ENCODE data around the gene CFL1. TPM values are rescaled to one million over a fixed set of nuclear protein-coding genes. Genes with fewer than 3 reads are reported as not detected.
"Not testable (repeated sequence)": the region's sequence is repeated elsewhere in the genome, so short reads cannot be mapped to it uniquely, and the experiment has no call there.

CFL1 gene
- total and polyA plus RNA-seq, 7 experiments from 2014 or later: 403 to 2,314 (median 802) TPM

- peaks cover 0 to 8% (median 0%) of the 10 kb centered on the region in 3 experiments for H3K9me3 ChIP-seq (ENCODE audit: control insufficient read depth in 2 of 3, low read length in 3 of 3)
- peaks cover 5 to 38% (median 26%) of the 10 kb centered on the region in 5 donors for H3K36me3 Mint-ChIP-seq
- ATAC-seq (no peak), DNase-seq (no peak)
- no peaks in the 10 kb centered on the region for H3K27me3 ChIP-seq (ENCODE audit: control insufficient read depth in 2 of 2, insufficient read depth in 2 of 2, low read length in 2 of 2)
- H3K4me3 ChIP-seq (ENCODE audit: low read length): no peak overlapping the region
- no peaks in the 10 kb centered on the region for H3K27me3 Mint-ChIP-seq
- peaks cover 17 to 41% (median 20%) of the 10 kb centered on the region in 3 experiments for H3K36me3 ChIP-seq (ENCODE audit: control insufficient read depth in 2 of 3, insufficient read depth in 3 of 3, low read length in 3 of 3)
- H3K9me3 Mint-ChIP-seq: peaks cover 0 to 6% (median 0%) of the 10 kb centered on the region in 11 donors
- peak overlapping the region in 1 of 10 donors; percentile 45 for H3K4me3 Mint-ChIP-seq
- H3K27ac Mint-ChIP-seq: peak overlapping the region in 1 of 9 donors; percentile 23
- POLR2A ChIA-PET: interaction anchor here (1.1 to 1.8 kb wide), 4 partner anchors 9 to 16 kb away, joined by 3 to 5 read pairs (median 4); partner anchors contain the start of gene SNX32
- peaks cover 0 to 7% of the 10 kb centered on the region in 2 donors for H3K4me1 ChIP-seq (ENCODE audit: control insufficient read depth in 2 of 2, insufficient read depth in 2 of 2, low read length in 2 of 2)
- H3K27ac ChIP-seq (ENCODE audit: low read depth, low read length): no peak overlapping the region
- intact Hi-C loops (cut with micrococcal nuclease): loop anchor here in 1 of 2 donors (10.0 kb wide), 1 partner anchor 305 kb away; no protein-coding TSS in a partner anchor
- H3K4me1 Mint-ChIP-seq: peaks cover 17 to 22% (median 20%) of the 10 kb centered on the region in 7 donors
- CTCF ChIA-PET: no interaction called here
These were observed 8.2 kb downstream of the CFL1 start for GRCh38 chr11:65849771-65850216.

GRCh38 chr11:65849366-65849765, 8.6 kb downstream of the CFL1 start:
- Mint-ChIP-seq H3K36me3 (peaks cover 1 to 35% (median 22%) of the 10 kb centered on the region in 5 donors), H3K27me3 (no peaks in the 10 kb centered on the region), H3K4me1 (peaks cover 13 to 18% (median 16%) of the 10 kb centered on the region in 7 donors), H3K9me3 (peaks cover 0 to 6% (median 0%) of the 10 kb centered on the region in 11 donors), H3K27ac (no peak overlapping the region), H3K4me3 (peak overlapping the region in 1 of 10 donors; percentile 23)
- CTCF ChIA-PET: no interaction called here
- ATAC-seq (no peak), DNase-seq (peak in 1 of 9 donors; percentile 22)
- Histone ChIP-seq H3K27me3 (ENCODE audit: control insufficient read depth in 2 of 2, insufficient read depth in 2 of 2, low read length in 2 of 2) (no peaks in the 10 kb centered on the region), H3K9me3 (ENCODE audit: control insufficient read depth in 2 of 3, low read length in 3 of 3) (peaks cover 0 to 8% (median 0%) of the 10 kb centered on the region in 3 experiments), H3K27ac (ENCODE audit: low read depth, low read length) (no peak overlapping the region), H3K4me1 (ENCODE audit: control insufficient read depth in 2 of 2, insufficient read depth in 2 of 2, low read length in 2 of 2) (peaks cover 0 to 3% of the 10 kb centered on the region in 2 donors), H3K4me3 (ENCODE audit: low read length) (no peak overlapping the region), H3K36me3 (ENCODE audit: control insufficient read depth in 2 of 3, insufficient read depth in 3 of 3, low read length in 3 of 3) (peaks cover 13 to 37% (median 15%) of the 10 kb centered on the region in 3 experiments)
- intact Hi-C loops (cut with micrococcal nuclease): no loop called here
- POLR2A ChIA-PET: interaction anchor here (0.7 to 1.8 kb wide), 3 partner anchors 9 to 189 kb away, joined by 3 to 5 read pairs (median 4); partner anchors contain the start of gene SNX32

GRCh38 chr11:65848693-65849092, 9.3 kb downstream of the CFL1 start:
- H3K27ac ChIP-seq (ENCODE audit: low read depth, low read length); H3K4me3 Mint-ChIP-seq; H3K9me3 Mint-ChIP-seq; DNase-seq; H3K27me3 Mint-ChIP-seq; H3K4me1 ChIP-seq (ENCODE audit: control insufficient read depth in 2 of 2, insufficient read depth in 2 of 2, low read length in 2 of 2); ATAC-seq; H3K4me3 ChIP-seq (ENCODE audit: low read length); H3K9me3 ChIP-seq (ENCODE audit: control insufficient read depth in 2 of 3, low read length in 3 of 3); H3K27me3 ChIP-seq (ENCODE audit: control insufficient read depth in 2 of 2, insufficient read depth in 2 of 2, low read length in 2 of 2); intact Hi-C loops (cut with micrococcal nuclease): not testable (repeated sequence)
- Mint-ChIP-seq H3K27ac (peak overlapping the region in 2 of 9 donors; percentile 38 to 58), H3K36me3 (peaks cover 0 to 29% (median 15%) of the 10 kb centered on the region in 5 donors), H3K4me1 (peaks cover 7 to 11% (median 10%) of the 10 kb centered on the region in 7 donors)
- POLR2A ChIA-PET: interaction anchor here (0.7 to 1.8 kb wide), 6 partner anchors 8 to 188 kb away, joined by 3 to 5 read pairs (median 4); partner anchors contain the start of gene SNX32
- CTCF ChIA-PET: interaction anchor here (0.6 to 1.2 kb wide), 2 partner anchors 31 to 108 kb away, joined by 3 read pairs; no protein-coding TSS in a partner anchor
- peaks cover 6 to 30% (median 10%) of the 10 kb centered on the region in 3 experiments for H3K36me3 ChIP-seq (ENCODE audit: control insufficient read depth in 2 of 3, insufficient read depth in 3 of 3, low read length in 3 of 3)

GRCh38 chr11:65847746-65848145, 10.2 kb downstream of the CFL1 start:
- Mint-ChIP-seq H3K4me3 (no peak overlapping the region), H3K9me3 (peaks cover 0 to 6% (median 0%) of the 10 kb centered on the region in 11 donors), H3K4me1 (peaks cover 3 to 6% (median 4%) of the 10 kb centered on the region in 7 donors), H3K27ac (peak overlapping the region in 2 of 9 donors; percentile 33 to 42), H3K36me3 (peaks cover 0 to 20% (median 10%) of the 10 kb centered on the region in 5 donors), H3K27me3 (no peaks in the 10 kb centered on the region)
- Histone ChIP-seq H3K4me1 (ENCODE audit: control insufficient read depth in 2 of 2, insufficient read depth in 2 of 2, low read length in 2 of 2) (no peaks in the 10 kb centered on the region), H3K27me3 (ENCODE audit: control insufficient read depth in 2 of 2, insufficient read depth in 2 of 2, low read length in 2 of 2) (no peaks in the 10 kb centered on the region), H3K36me3 (ENCODE audit: control insufficient read depth in 2 of 3, insufficient read depth in 3 of 3, low read length in 3 of 3) (peaks cover 0 to 21% (median 10%) of the 10 kb centered on the region in 3 experiments), H3K27ac (ENCODE audit: low read depth, low read length) (no peak overlapping the region), H3K4me3 (ENCODE audit: low read length) (no peak overlapping the region), H3K9me3 (ENCODE audit: control insufficient read depth in 2 of 3, low read length in 3 of 3) (peaks cover 0 to 8% (median 0%) of the 10 kb centered on the region in 3 experiments)
- DNase-seq (no peak), ATAC-seq (no peak)
- ChIA-PET CTCF (interaction anchor here (0.7 to 1.5 kb wide), 3 partner anchors 15 to 225 kb away, joined by 3 to 4 read pairs (median 3); no protein-coding TSS in a partner anchor), POLR2A (interaction anchor here (1.0 to 1.4 kb wide), 3 partner anchors 10 to 43 kb away, joined by 3 to 5 read pairs (median 3); partner anchors contain the start of gene CCDC85B)
- intact Hi-C loops (cut with micrococcal nuclease): no loop called here

- Histone ChIP-seq H3K9me3 (ENCODE audit: control insufficient read depth in 2 of 3, low read length in 3 of 3) (no peaks in the 10 kb centered on the region), H3K27me3 (ENCODE audit: control insufficient read depth in 2 of 2, insufficient read depth in 2 of 2, low read length in 2 of 2) (no peaks in the 10 kb centered on the region), H3K36me3 (ENCODE audit: control insufficient read depth in 2 of 3, insufficient read depth in 3 of 3, low read length in 3 of 3) (no peaks in the 10 kb centered on the region), H3K4me1 (ENCODE audit: control insufficient read depth in 2 of 2, insufficient read depth in 2 of 2, low read length in 2 of 2) (no peaks in the 10 kb centered on the region), H3K27ac (ENCODE audit: low read depth, low read length) (no peak overlapping the region), H3K4me3 (ENCODE audit: low read length) (no peak overlapping the region)
- Mint-ChIP-seq H3K36me3 (no peaks in the 10 kb centered on the region), H3K27me3 (no peaks in the 10 kb centered on the region), H3K9me3 (no peaks in the 10 kb centered on the region), H3K27ac (no peak overlapping the region), H3K4me1 (peaks cover 0 to 1% (median 0%) of the 10 kb centered on the region in 7 donors), H3K4me3 (no peak overlapping the region)
- no peak for DNase-seq
- CTCF ChIA-PET: interaction anchor here (0.7 to 1.3 kb wide), 2 partner anchors 8 to 66 kb away, joined by 3 read pairs; no protein-coding TSS in a partner anchor
- intact Hi-C loops (cut with micrococcal nuclease): no loop called here
- no peak for ATAC-seq
- POLR2A ChIA-PET: interaction anchor here (1.3 to 1.7 kb wide), 2 partner anchors 11 to 15 kb away, joined by 4 to 5 read pairs; partner anchors contain the start of gene SNX32
These were observed 13.6 kb downstream of the CFL1 start for GRCh38 chr11:65844231-65844872.

- CTCF ChIA-PET: interaction anchor here (0.7 to 1.0 kb wide), 2 partner anchors 17 to 284 kb away, joined by 3 to 4 read pairs; no protein-coding TSS in a partner anchor
- DNase-seq (no peak), ATAC-seq (no peak)
- peaks cover 0 to 1% (median 0%) of the 10 kb centered on the region in 7 donors for H3K4me1 Mint-ChIP-seq
- no peaks in the 10 kb centered on the region for H3K27me3 Mint-ChIP-seq
- H3K27me3 ChIP-seq (ENCODE audit: control insufficient read depth in 2 of 2, insufficient read depth in 2 of 2, low read length in 2 of 2): no peaks in the 10 kb centered on the region
- H3K27ac Mint-ChIP-seq: no peak overlapping the region
- no peaks in the 10 kb centered on the region for H3K9me3 ChIP-seq (ENCODE audit: control insufficient read depth in 2 of 3, low read length in 3 of 3)
- H3K4me3 ChIP-seq (ENCODE audit: low read length): no peak overlapping the region
- POLR2A ChIA-PET: interaction anchor here (1.3 kb wide), 1 partner anchor 16 kb away, joined by 5 read pairs; no protein-coding TSS in a partner anchor
- H3K9me3 Mint-ChIP-seq: no peaks in the 10 kb centered on the region
- no peak overlapping the region for H3K27ac ChIP-seq (ENCODE audit: low read depth, low read length)
- no peaks in the 10 kb centered on the region for H3K4me1 ChIP-seq (ENCODE audit: control insufficient read depth in 2 of 2, insufficient read depth in 2 of 2, low read length in 2 of 2)
- intact Hi-C loops (cut with micrococcal nuclease): no loop called here
- no peaks in the 10 kb centered on the region for H3K36me3 Mint-ChIP-seq
- no peak overlapping the region for H3K4me3 Mint-ChIP-seq
- H3K36me3 ChIP-seq (ENCODE audit: control insufficient read depth in 2 of 3, insufficient read depth in 3 of 3, low read length in 3 of 3): no peaks in the 10 kb centered on the region
These were observed 14.2 kb downstream of the CFL1 start for GRCh38 chr11:65843811-65844210.
